WTC11 (cell line): ENCODE data around the gene TNFSF4. TPM values are rescaled to one million over a fixed set of nuclear protein-coding genes. Genes with fewer than 3 reads are reported as not detected.

Experiments used
- ATAC-seq: fragments of 200-7000 bp; cut with Tn5 transposase; 2 replicates; pipeline ENCODE4 v1.10.0; 2021; ENCODE audit warnings: mild to moderate bottlenecking, moderate library complexity
- CTCF ChIA-PET: fragments of 300-600 bp; sonication (Branson Sonifier 250); formaldehyde crosslinking; loops from one replicate; lab custom pipeline; 2021; ENCODE audit warnings: antibody characterized with exemption; lab: Charles Lee
- POLR2A ChIA-PET: fragments of 350-600 bp; sonication (Branson Sonifier 250); formaldehyde crosslinking; loops from one replicate; lab custom pipeline; 2021; ENCODE audit warnings: antibody characterized with exemption; lab: Charles Lee
- DNase-seq: peaks from one replicate; pipeline ENCODE4 v3.0.0; 2021; ENCODE audit warnings: low spot score
- H3K27ac Mint-ChIP-seq: 2 replicates; pipeline ENCODE4 v1.8.0; 2021; ENCODE audit warnings: mixed read lengths
- H3K27me3 Mint-ChIP-seq: 2 replicates; pipeline ENCODE4 v1.8.0; 2021; ENCODE audit warnings: low read depth, mild to moderate bottlenecking, moderate library complexity, mixed read lengths
- H3K36me3 Mint-ChIP-seq: 2 replicates; pipeline ENCODE4 v1.8.0; 2021; ENCODE audit warnings: mixed read lengths
- H3K4me1 Mint-ChIP-seq: 2 replicates; pipeline ENCODE4 v1.8.0; 2022; ENCODE audit warnings: mixed read lengths
- H3K4me3 Mint-ChIP-seq: 2 replicates; pipeline ENCODE4 v1.8.0; 2021; ENCODE audit warnings: mild to moderate bottlenecking, moderate library complexity, mixed read lengths
- H3K9me3 Mint-ChIP-seq: 2 replicates; pipeline ENCODE4 v1.8.0; 2021; ENCODE audit warnings: mixed read lengths
- ARID4B ChIP-seq: sonication (generic); formaldehyde crosslinking; IDR thresholded peaks from 2 replicates; pipeline ENCODE4 v1.8.0; 2023; ENCODE audit warnings: missing genetic modification reagents, mild to moderate bottlenecking, borderline replicate concordance
- ATF1 ChIP-seq: sonication (generic); formaldehyde crosslinking; IDR thresholded peaks from 2 replicates; pipeline ENCODE4 v1.8.1; 2023; ENCODE audit warnings: mild to moderate bottlenecking, moderate library complexity, missing genetic modification reagents
- CREB1 ChIP-seq: sonication (generic); formaldehyde crosslinking; IDR thresholded peaks from 2 replicates; pipeline ENCODE4 v1.8.0; 2023; ENCODE audit warnings: mild to moderate bottlenecking, missing genetic modification reagents
- EMX1 ChIP-seq: fragments of 250-450 bp; sonication (Bioruptor Pico); IDR thresholded peaks from 2 replicates; pipeline ENCODE4 v1.8.0; 2021; ENCODE audit warnings: mild to moderate bottlenecking
- FOXJ3 ChIP-seq: sonication (generic); formaldehyde crosslinking; IDR thresholded peaks from 2 replicates; pipeline ENCODE4 v1.9.0; 2021; ENCODE audit warnings: missing genetic modification reagents, mild to moderate bottlenecking, borderline replicate concordance
- GTF2I ChIP-seq: fragments of 250-450 bp; sonication (Bioruptor Pico); conservative IDR thresholded peaks from 2 replicates; pipeline ENCODE4 v1.4.0; 2021; ENCODE audit warnings: mild to moderate bottlenecking
- IRF2 ChIP-seq: sonication (generic); formaldehyde crosslinking; IDR thresholded peaks from 2 replicates; pipeline ENCODE4 v1.8.0; 2022; ENCODE audit warnings: low read depth, missing genetic modification reagents, borderline replicate concordance
- KAT7 ChIP-seq: sonication (generic); formaldehyde crosslinking; IDR thresholded peaks from 2 replicates; pipeline ENCODE4 v1.8.1; 2023; ENCODE audit warnings: missing genetic modification reagents, mild to moderate bottlenecking, borderline replicate concordance
- MXD4 ChIP-seq: fragments of 250-450 bp; sonication (Bioruptor Pico); IDR thresholded peaks from 2 replicates; pipeline ENCODE4 v1.8.0; 2021; ENCODE audit warnings: mild to moderate bottlenecking, moderate library complexity, borderline replicate concordance
- NFATC4 ChIP-seq: fragments of 250-450 bp; sonication (Bioruptor Pico); IDR thresholded peaks from 2 replicates; pipeline ENCODE4 v1.9.0; 2021; ENCODE audit warnings: mild to moderate bottlenecking
- NFE2L1 ChIP-seq: sonication (generic); formaldehyde crosslinking; IDR thresholded peaks from 2 replicates; pipeline ENCODE4 v1.8.1; 2023; ENCODE audit warnings: missing genetic modification reagents
- NR1H2 ChIP-seq: sonication (generic); formaldehyde crosslinking; IDR thresholded peaks from 2 replicates; pipeline ENCODE4 v1.9.0; 2021; ENCODE audit warnings: mild to moderate bottlenecking, moderate library complexity, missing genetic modification reagents
- NR3C1 ChIP-seq: sonication (generic); formaldehyde crosslinking; conservative IDR thresholded peaks from 2 replicates; pipeline ENCODE4 v1.8.1; 2023; ENCODE audit warnings: low read depth, mild to moderate bottlenecking, missing genetic modification reagents
- OVOL2 ChIP-seq: fragments of 250-450 bp; sonication (Bioruptor Pico); IDR thresholded peaks from 2 replicates; pipeline ENCODE4 v1.9.0; 2021; ENCODE audit warnings: mild to moderate bottlenecking, borderline replicate concordance
- PREB ChIP-seq: sonication (generic); formaldehyde crosslinking; IDR thresholded peaks from 2 replicates; pipeline ENCODE4 v1.8.1; 2022; ENCODE audit warnings: mild to moderate bottlenecking, missing genetic modification reagents, moderate library complexity, borderline replicate concordance
- SMAD3 ChIP-seq: sonication (generic); formaldehyde crosslinking; IDR thresholded peaks from 2 replicates; pipeline ENCODE4 v1.8.0; 2022; ENCODE audit warnings: missing genetic modification reagents, mild to moderate bottlenecking, borderline replicate concordance
- TEAD1 ChIP-seq: sonication (generic); formaldehyde crosslinking; IDR thresholded peaks from 2 replicates; pipeline ENCODE4 v1.8.0; 2022; ENCODE audit warnings: mild to moderate bottlenecking, missing genetic modification reagents
- total RNA-seq: library from RNA; stranded (reverse); gene quantifications from 3 replicates; pipeline ENCODE4 v1.2.3, GENCODE V29; 2021
- TF ChIP-seq, protein P1 (sequence below): fragments of 250-450 bp; sonication (Bioruptor Pico); conservative IDR thresholded peaks from 2 replicates; pipeline ENCODE4 v1.9.0; 2021; ENCODE audit warnings: mild to moderate bottlenecking
- TF ChIP-seq, protein P2 (sequence below): sonication (generic); formaldehyde crosslinking; IDR thresholded peaks from 2 replicates; pipeline ENCODE4 v1.8.1; 2022; ENCODE audit warnings: low read depth, mild to moderate bottlenecking, moderate library complexity, missing genetic modification reagents, borderline replicate concordance
- TF ChIP-seq, protein P3 (sequence below): sonication (generic); formaldehyde crosslinking; IDR thresholded peaks from 2 replicates; pipeline ENCODE4 v1.8.0; 2022; ENCODE audit warnings: mild to moderate bottlenecking, missing genetic modification reagents

The TNFSF4 gene
- total RNA-seq, 1 experiment from 2014 or later, result 0.81 TPM

DNA sequence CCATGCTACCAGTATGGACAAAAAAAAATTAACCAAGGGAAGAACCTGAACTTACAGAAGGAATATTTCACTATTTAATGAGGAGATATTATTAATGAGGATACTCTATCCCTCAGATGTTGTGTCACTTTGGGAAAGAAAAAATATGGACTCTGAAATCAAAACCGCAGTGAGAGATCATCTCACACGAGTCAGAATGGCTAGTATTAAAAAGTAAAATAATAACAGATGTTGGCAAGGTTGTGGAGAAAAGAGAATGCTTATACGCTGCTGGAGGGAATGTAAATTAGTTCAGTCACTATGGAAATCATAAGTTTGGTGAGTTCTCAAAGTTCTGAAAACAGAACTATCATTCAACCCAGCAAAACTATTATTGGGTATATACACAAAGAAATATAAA, 30.9 kb downstream of the TNFSF4 start:
- H3K27me3 Mint-ChIP-seq, result peaks cover 7% of the 10 kb centered on the region; the same call in 1 of the 2 replicates
- ATAC-seq, result no peak
- H3K27ac Mint-ChIP-seq, result no peak overlapping the region
- H3K4me3 Mint-ChIP-seq, result no peak overlapping the region
- TF ChIP-seq EMX1 (CRISPR knock-in tag), result no peak
- TF ChIP-seq, all 79 proteins: peak for 0
- ChIA-PET CTCF (no interaction called here), POLR2A (no interaction called here)
- peaks cover 27% of the 10 kb centered on the region for H3K36me3 Mint-ChIP-seq
- H3K4me1 Mint-ChIP-seq, result no peaks in the 10 kb centered on the region
- peaks cover 54% of the 10 kb centered on the region for H3K9me3 Mint-ChIP-seq
- DNase-seq, result no peak

DNA sequence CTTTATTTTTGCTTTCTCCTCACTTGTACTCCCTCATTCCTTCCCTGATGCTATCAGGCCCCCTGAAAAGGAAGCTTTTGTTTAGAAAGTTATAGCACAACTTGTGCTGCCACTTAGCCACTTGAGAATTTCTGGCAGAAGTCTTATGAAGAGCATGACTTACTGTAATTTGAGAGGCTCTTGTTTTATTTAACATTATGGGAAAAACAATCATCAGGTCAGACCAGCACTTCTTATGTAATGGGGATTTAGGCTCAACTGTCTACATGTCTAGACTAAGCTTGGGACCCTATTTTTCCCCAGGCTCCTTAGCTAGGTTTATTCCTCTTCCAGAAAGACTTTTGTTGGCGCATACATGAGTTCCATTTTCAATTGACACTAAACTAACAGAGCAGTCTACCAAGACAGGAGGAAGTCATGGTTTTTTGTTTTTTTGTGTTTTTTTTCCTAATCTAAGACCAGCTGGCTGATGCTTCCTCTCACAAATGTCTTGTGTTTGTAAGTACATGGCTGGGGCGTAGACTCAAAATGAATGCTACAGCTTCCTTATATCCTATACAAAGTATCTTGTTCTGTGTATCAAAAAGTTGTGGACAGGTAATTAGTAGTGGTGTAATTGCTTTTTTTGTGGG, 31.5 kb downstream of the TNFSF4 start:
- Mint-ChIP-seq H3K4me1 (no peaks in the 10 kb centered on the region), H3K27ac (no peak overlapping the region), H3K27me3 (peaks cover 7% of the 10 kb centered on the region; the same call in 1 of the 2 replicates), H3K36me3 (peaks cover 27% of the 10 kb centered on the region), H3K4me3 (no peak overlapping the region), H3K9me3 (peaks cover 57% of the 10 kb centered on the region)
- no peak for TF ChIP-seq CREB1 (CRISPR knock-in tag)
- no peak for TF ChIP-seq ATF1 (CRISPR knock-in tag)
- TF ChIP-seq KAT7 (CRISPR knock-in tag), result no peak
- TF ChIP-seq TEAD1 (CRISPR knock-in tag), result no peak
- TF ChIP-seq NFATC4 (CRISPR knock-in tag), result no peak
- TF ChIP-seq MXD4 (CRISPR knock-in tag), result no peak
- TF ChIP-seq, protein P1, sequence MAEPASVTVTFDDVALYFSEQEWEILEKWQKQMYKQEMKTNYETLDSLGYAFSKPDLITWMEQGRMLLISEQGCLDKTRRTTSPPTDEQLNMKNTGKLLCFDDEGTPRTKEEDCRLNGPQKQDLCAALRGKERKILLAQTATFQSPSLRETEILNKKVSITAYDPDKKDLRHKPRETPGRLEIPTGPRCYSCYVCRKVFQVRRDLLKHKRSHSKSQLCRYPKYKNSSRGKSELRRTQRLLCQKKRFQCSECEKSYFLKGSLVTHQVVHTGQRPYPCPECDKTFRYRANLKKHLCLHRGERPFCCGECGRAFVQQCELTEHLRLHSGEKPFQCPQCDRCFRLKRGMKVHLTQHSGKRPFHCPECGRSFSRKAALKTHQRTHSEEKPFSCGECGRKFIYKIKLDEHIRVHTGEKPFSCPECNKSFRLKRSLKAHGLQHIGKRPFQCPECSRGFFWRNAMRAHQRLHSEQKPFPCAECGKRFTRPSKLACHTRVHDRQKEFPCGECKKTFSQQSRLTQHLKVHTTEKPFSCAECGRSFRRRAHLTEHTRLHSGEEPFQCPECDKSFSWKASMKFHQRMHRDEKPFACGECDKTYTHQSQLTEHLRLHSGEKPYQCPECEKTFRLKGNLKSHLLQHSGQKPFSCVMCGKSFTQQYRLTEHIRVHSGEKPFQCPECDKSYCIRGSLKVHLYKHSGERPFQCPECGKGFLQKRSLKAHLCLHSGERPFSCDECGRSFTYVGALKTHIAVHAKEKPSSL (CRISPR knock-in tag), result no peak
- TF ChIP-seq SMAD3 (CRISPR knock-in tag), result no peak
- no peak for TF ChIP-seq NR3C1 (CRISPR knock-in tag)
- TF ChIP-seq, protein P2, sequence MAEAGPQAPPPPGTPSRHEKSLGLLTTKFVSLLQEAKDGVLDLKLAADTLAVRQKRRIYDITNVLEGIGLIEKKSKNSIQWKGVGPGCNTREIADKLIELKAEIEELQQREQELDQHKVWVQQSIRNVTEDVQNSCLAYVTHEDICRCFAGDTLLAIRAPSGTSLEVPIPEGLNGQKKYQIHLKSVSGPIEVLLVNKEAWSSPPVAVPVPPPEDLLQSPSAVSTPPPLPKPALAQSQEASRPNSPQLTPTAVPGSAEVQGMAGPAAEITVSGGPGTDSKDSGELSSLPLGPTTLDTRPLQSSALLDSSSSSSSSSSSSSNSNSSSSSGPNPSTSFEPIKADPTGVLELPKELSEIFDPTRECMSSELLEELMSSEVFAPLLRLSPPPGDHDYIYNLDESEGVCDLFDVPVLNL (CRISPR knock-in tag), result no peak
- TF ChIP-seq, protein P3, sequence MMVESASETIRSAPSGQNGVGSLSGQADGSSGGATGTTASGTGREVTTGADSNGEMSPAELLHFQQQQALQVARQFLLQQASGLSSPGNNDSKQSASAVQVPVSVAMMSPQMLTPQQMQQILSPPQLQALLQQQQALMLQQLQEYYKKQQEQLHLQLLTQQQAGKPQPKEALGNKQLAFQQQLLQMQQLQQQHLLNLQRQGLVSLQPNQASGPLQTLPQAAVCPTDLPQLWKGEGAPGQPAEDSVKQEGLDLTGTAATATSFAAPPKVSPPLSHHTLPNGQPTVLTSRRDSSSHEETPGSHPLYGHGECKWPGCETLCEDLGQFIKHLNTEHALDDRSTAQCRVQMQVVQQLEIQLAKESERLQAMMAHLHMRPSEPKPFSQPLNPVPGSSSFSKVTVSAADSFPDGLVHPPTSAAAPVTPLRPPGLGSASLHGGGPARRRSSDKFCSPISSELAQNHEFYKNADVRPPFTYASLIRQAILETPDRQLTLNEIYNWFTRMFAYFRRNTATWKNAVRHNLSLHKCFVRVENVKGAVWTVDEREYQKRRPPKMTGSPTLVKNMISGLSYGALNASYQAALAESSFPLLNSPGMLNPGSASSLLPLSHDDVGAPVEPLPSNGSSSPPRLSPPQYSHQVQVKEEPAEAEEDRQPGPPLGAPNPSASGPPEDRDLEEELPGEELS, result no peak
- no peak for TF ChIP-seq ARID4B (CRISPR knock-in tag)
- no peak for TF ChIP-seq NR1H2 (CRISPR knock-in tag)
- no peak for TF ChIP-seq OVOL2
- TF ChIP-seq GTF2I (CRISPR knock-in tag), result no peak
- no peak for TF ChIP-seq NFE2L1
- no peak for TF ChIP-seq FOXJ3 (CRISPR knock-in tag)
- no peak for TF ChIP-seq IRF2
- TF ChIP-seq PREB (CRISPR knock-in tag), result no peak
- POLR2A ChIA-PET, result no interaction called here
- ATAC-seq, result no peak
- CTCF ChIA-PET, result no interaction called here
- DNase-seq, result no peak
